ENCODE results near the gene ARL17A.
"Not testable (repeated sequence)": the region's sequence is repeated elsewhere in the genome, so short reads cannot be mapped to it uniquely, and the experiment has no call there.

ARL17A gene

DNA sequence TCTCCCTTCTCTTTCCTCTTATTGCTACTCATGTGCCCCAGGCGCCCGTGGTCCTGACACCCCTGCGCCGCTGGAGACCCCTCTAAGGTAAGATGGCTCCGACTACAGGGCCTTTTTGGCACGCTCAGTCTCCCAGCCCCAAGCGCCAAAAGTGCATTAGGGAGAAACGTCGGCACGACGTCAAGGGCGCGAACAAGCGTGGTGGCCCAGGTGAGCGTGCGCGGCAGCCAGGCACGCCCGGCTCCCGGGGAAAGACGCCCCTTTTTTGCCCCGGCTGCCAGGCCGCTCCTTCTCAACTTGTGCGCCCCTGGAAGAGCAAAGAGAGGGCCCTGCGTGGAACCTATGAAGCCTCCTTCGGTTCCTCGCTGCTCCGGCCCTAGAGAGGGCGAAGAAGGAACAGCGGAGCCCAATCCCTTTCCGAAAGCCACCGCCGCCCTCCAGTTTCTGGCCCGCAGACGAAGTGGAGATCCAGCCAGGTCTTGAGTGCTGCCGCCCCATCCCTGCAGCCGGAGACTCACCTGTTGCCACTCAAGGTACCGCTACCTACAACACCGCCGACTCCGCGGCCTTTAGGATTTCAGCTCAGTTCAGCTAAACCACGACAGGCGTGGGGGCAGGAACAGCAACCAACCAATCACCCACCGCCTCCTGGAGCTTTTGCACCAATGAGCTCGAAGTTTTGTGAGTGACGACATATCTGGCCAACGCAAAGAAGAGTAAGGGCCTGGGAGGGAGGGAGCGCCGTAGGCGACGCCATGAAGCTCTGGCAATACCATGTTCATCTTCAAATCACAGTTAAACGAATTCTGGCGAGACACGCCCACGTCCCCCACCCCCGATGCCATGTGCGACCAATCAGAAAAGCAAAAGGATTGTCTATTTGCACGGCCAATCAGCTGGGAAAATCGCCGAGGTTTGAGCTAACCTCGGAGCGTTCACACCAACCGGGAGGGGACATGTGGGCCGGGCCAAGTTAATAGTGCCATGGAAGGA is at the start of gene ARL17A:
Gene ARL17A, minus strand, starts transcription at position 609 of the 993 bp plus-strand sequence. CDS start 3,369 bp downstream, outside the sequence.
- H3K36me3 ChIP-seq (replicated peaks); H3K27ac ChIP-seq: not testable (repeated sequence)

DNA sequence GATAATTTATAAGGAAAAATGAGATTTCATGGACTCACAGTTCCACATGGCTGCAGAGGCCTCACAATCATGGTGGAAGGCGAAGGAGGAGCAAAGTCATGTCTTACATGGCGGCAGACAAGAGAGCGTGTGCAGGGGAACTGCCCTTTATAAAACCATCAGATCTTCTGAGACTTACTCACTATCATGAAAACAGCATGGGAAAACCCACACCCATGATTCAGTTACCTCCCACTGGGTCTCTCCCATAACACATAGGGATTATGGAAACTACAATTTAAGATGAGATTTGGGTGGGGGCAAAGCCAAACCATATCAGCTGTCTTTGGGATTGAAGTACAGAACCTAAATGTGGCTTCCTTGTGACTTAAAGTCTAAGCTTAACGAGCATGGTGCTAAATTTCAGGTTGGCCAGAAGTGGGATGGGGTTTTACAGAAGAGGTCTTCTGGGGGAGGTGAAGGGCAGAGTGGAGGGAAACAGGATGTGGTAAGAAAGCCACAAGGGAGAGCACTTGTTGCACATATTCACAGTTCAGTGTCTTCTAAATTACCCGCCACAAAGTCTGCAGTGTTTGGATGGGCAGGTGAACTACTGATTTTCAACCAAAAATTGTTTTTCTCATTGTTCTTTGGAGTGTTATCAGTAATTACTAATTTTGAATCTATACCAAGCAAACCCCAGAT is 49.4 kb upstream of the ARL17A start:
- H3K27me3 ChIP-seq (replicated peaks); H3K36me3 ChIP-seq (replicated peaks); in situ Hi-C loops (cut with HindIII; ENCODE audit: low pct_ligation_motif_present, low sequenced_read_pairs); H3K27ac ChIP-seq; DNase-seq; H3K4me3 ChIP-seq (ENCODE audit: low read depth, low read length): not testable (repeated sequence)

More for the DNA sequence above, at the start of gene ARL17A:
- DNase-seq, result peak; percentile 85
- H3K27me3 ChIP-seq (replicated peaks); H3K4me3 ChIP-seq (ENCODE audit: low read depth, low read length); in situ Hi-C loops (cut with HindIII; ENCODE audit: low pct_ligation_motif_present, low sequenced_read_pairs): not testable (repeated sequence)

DNA sequence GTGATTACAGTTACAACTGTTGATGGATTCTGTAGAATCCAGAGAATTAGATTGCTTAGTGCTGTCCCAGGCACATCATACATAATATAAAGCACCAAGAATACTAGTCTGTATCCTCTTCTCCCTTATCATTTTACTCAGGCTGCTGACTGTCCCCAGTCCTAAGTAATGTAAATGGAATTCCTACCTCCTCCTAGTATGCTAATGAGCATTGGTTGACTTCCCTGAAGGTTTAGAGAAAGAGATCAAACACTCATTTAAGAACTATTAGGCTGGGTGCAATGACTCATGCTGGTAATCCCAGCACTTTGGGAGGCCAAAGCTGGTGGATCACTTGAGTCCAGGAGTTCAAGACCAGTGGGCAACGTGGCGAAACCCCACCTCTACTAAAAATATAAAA is 48.0 kb upstream of the ARL17A start:
- H3K36me3 ChIP-seq (replicated peaks); H3K4me3 ChIP-seq (ENCODE audit: low read depth, low read length); H3K27ac ChIP-seq; in situ Hi-C loops (cut with HindIII; ENCODE audit: low pct_ligation_motif_present, low sequenced_read_pairs); H3K27me3 ChIP-seq (replicated peaks): not testable (repeated sequence)
- DNase-seq, result peak; percentile 30

DNA sequence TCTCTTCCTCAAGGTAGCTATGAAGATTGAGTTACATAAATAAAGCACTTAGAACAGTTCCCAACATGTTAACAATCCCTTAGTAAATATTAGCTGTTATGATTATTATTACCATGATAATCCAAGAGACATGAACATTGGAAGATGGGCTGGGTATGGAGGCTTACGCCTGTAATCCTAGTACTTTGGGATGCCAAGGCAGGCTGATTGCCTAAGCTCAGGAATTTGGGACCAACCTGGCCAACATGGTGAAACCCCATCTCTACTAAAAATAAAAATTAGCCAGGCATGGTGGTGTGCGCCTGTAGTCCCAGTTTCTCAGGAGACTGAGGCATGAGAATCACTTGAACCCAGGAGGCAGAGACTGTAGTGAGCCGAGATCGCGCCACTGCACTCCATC is 45.2 kb upstream of the ARL17A start:
- DNase-seq; H3K4me3 ChIP-seq (ENCODE audit: low read depth, low read length); in situ Hi-C loops (cut with HindIII; ENCODE audit: low pct_ligation_motif_present, low sequenced_read_pairs); H3K36me3 ChIP-seq (replicated peaks); H3K27me3 ChIP-seq (replicated peaks); H3K27ac ChIP-seq: not testable (repeated sequence)

DNA sequence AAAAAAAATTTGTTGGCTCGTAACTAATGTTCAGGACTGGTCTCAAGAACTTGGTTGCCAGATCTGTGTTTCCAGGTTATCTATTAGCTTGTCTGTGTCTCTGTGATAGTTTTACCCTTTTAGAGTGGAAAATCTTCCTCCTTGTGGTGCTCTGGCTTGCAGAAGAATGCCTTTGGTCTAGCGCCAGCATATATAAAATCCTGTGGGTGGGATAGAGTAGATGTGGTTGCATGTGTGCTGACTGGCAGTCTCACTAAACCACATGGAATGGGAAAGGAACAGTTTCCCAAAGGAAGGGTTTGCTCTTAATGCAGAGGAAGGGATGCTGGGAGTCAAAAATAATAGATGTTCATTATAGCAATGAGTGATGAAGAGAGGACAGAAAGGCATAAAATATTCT is 44.3 kb upstream of the ARL17A start:
- H3K27ac ChIP-seq; in situ Hi-C loops (cut with HindIII; ENCODE audit: low pct_ligation_motif_present, low sequenced_read_pairs); H3K27me3 ChIP-seq (replicated peaks); H3K4me3 ChIP-seq (ENCODE audit: low read depth, low read length); H3K36me3 ChIP-seq (replicated peaks); DNase-seq: not testable (repeated sequence)

DNA sequence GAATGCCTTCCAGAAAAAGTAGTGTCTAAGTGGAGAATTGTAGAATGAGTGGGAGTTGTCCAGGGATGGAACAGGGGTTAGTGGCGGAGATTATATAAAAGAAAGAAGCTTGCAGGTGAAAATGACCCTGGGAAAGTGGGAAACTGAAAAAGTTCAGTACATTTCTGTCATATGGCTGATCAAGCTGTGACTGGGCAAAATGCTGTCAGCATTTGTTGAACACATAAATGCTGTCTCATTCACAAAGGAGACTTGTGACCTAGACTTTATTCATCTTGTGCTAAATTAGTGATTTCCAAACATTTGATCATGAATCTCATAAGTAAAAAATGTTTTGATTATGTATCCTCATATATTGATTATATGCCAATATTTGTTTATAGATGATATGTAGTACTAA is 39.5 kb upstream of the ARL17A start:
- H3K4me3 ChIP-seq (ENCODE audit: low read depth, low read length); DNase-seq; in situ Hi-C loops (cut with HindIII; ENCODE audit: low pct_ligation_motif_present, low sequenced_read_pairs); H3K27ac ChIP-seq; H3K27me3 ChIP-seq (replicated peaks); H3K36me3 ChIP-seq (replicated peaks): not testable (repeated sequence)

DNA sequence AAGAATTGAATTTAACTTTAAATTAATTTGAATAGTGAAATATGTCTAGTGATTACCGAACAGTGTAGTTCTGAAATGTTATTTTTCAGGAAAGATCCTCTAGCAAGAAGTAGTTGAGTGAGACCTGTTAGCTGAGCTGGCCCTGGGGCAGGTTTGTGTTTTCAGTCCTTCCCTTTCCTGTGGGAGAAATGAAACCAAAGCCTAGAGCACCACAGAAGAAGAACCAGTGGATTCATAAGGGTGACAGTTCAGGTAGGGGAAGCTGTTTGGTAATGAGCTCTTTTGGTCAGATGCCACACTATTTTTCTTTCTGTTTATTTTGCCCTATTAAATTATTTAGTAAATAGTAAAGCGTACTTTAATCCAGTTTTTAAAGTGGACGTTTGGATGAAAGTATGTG is 37.6 kb upstream of the ARL17A start:
- H3K36me3 ChIP-seq (replicated peaks); H3K27ac ChIP-seq; in situ Hi-C loops (cut with HindIII; ENCODE audit: low pct_ligation_motif_present, low sequenced_read_pairs); DNase-seq; H3K27me3 ChIP-seq (replicated peaks); H3K4me3 ChIP-seq (ENCODE audit: low read depth, low read length): not testable (repeated sequence)

DNA sequence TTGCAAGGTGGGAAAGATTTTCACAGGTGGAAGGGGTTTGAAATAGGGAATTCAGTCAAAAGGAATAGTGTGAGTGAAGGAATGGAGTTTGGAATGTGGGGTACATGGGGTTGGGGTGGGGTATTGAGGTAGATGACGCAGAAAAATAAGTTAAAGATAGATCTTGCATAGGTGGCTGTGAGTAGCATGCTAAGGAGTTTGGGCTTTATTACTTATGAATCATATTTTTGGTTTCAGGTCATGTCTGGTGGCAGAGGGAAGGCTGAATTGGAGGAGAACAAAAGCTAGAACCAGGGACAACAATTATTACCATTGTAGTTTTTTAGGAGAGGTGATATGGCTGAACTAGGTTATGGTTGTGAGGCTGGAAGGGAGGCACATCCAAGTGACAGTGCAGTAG is 34.4 kb upstream of the ARL17A start:
- H3K36me3 ChIP-seq (replicated peaks); H3K4me3 ChIP-seq (ENCODE audit: low read depth, low read length); DNase-seq; H3K27ac ChIP-seq; H3K27me3 ChIP-seq (replicated peaks); in situ Hi-C loops (cut with HindIII; ENCODE audit: low pct_ligation_motif_present, low sequenced_read_pairs): not testable (repeated sequence)

DNA sequence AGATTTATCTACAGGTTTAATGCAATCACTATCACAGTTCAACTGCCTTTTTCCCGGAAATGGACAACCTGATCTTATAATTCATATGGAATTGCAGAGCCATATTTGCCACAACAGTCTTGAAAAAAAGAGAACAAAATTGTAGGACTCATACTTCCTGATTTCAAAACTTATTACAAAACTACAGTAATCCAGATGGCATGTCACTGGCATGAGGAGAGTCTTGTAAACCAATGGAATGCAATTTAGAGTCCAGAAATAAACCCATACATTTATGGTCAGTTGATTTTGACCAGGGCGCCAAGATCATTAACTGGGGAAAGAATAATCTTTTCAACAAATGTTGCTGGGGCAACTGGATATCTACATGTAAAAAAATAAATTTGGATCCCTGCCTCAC is 31.8 kb upstream of the ARL17A start:
- H3K27me3 ChIP-seq (replicated peaks); in situ Hi-C loops (cut with HindIII; ENCODE audit: low pct_ligation_motif_present, low sequenced_read_pairs); H3K36me3 ChIP-seq (replicated peaks); H3K4me3 ChIP-seq (ENCODE audit: low read depth, low read length); DNase-seq; H3K27ac ChIP-seq: not testable (repeated sequence)

DNA sequence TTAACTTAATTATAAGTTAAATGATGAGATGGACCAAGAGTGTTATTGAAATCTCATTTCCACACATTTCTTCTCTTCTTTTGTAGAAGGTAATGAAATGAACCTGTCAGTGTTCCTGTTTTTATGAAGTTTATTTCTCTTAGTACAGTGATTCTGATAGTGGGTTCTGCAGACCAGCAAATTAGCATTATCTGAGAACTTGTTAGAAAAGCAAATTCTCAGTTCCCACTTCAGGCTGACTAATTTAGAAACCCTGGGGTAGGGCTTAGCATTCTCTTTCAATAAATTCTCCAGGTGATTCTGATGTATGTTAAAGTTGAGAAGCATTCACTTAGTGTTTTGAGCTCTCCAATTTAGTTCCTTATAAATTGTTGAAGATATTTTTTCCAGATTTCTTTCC is 23.6 kb upstream of the ARL17A start:
- H3K4me3 ChIP-seq (ENCODE audit: low read depth, low read length); H3K27me3 ChIP-seq (replicated peaks); in situ Hi-C loops (cut with HindIII; ENCODE audit: low pct_ligation_motif_present, low sequenced_read_pairs); DNase-seq; H3K27ac ChIP-seq; H3K36me3 ChIP-seq (replicated peaks): not testable (repeated sequence)

DNA sequence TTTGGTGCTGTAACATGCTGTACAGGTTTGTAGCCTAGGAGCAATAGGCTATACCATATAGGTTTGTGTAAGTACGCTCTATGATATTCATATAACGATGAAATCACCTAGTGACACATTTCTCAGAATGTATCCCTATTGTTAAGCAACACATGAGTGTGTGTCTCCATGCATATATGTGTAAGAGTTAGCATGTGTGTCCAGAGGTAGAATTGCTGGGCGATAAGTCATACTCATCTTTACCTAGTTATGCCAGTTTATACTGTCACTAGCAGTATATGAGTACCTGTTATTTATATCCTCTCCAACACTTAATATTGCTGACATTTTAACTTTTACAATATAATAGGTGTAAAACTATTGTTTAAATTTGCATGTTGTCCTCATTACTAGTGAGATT is 21.3 kb upstream of the ARL17A start:
- H3K4me3 ChIP-seq (ENCODE audit: low read depth, low read length); DNase-seq; H3K27ac ChIP-seq; H3K27me3 ChIP-seq (replicated peaks); in situ Hi-C loops (cut with HindIII; ENCODE audit: low pct_ligation_motif_present, low sequenced_read_pairs); H3K36me3 ChIP-seq (replicated peaks): not testable (repeated sequence)

DNA sequence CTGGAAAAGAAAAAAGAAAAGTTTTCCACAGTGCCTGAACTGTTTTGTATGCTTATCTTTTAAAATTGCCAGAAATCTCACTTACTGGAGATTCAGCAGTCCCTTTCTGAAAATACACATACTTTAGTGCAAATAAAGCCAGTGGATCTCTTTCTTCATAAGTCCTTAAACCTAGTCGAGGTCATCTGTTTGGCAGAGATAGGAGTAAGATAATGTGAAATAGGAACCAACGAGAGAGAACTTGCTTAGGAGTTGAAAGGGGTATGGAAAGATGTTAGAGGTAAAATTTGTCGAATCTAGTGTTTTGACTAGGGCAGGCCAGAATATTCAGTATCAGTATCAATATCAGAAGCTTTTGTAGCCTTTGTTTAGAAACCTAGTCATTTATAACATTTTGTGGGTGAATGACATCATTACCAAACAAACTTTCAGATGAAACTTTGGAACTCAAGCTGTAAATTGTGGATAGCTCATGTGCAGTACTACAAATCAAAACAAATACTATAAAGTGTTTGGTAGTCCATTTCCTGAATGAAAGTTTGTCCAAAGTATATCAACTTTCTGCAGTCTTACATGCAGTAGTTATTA is 18.9 kb upstream of the ARL17A start:
- in situ Hi-C loops (cut with HindIII; ENCODE audit: low pct_ligation_motif_present, low sequenced_read_pairs); H3K27ac ChIP-seq; H3K27me3 ChIP-seq (replicated peaks); DNase-seq; H3K36me3 ChIP-seq (replicated peaks); H3K4me3 ChIP-seq (ENCODE audit: low read depth, low read length): not testable (repeated sequence)

DNA sequence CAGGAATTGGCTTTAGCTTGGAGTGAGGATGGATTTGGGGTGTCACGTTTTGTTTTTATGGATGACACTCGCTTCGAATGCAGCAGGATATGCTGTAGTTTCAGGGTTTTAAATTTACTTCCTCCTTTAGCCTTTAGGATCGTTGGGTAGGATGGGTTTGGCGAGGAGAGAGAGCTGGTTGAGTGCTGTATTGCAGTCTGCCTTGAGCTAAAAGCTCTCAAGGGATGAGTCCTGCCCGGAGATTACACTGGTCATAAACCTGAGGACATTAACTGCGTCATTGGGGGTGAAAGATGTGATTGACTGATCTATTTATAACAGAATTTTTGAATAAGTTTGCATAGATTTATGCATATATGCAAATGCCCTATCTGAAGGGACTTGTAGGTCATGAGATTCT is 11.8 kb upstream of the ARL17A start:
- H3K4me3 ChIP-seq (ENCODE audit: low read depth, low read length); in situ Hi-C loops (cut with HindIII; ENCODE audit: low pct_ligation_motif_present, low sequenced_read_pairs); DNase-seq; H3K27ac ChIP-seq; H3K27me3 ChIP-seq (replicated peaks); H3K36me3 ChIP-seq (replicated peaks): not testable (repeated sequence)
